IMR-90 (cell line): ENCODE results near the gene ERP29. TPM values are rescaled to one million over a fixed set of nuclear protein-coding genes. Genes with fewer than 3 reads are reported as not detected.

Experiments
- ATAC-seq: fragments of 200-7000 bp; cut with Tn5 transposase; 2 replicates; pipeline ENCODE4 v1.9.1; 2020; ENCODE audit warnings: low read depth, mild to moderate bottlenecking, moderate library complexity
- BruUV-seq: library from RNA; stranded (reverse); fragments of 400-500 nt; replicated peaks from 2 replicates; lab custom pipeline; 2021; lab: Mats Ljungman, UMichigan
- CTCF ChIA-PET: fragments of 300-600 bp; formaldehyde crosslinking; extraction: SDS; loops from one replicate; lab custom pipeline; 2021; ENCODE audit warnings: antibody characterized with exemption; lab: Yijun Ruan, JAX
- POLR2A ChIA-PET: fragments of 300-600 bp; sonication (Branson Sonifier 250); formaldehyde crosslinking; loops from one replicate; lab custom pipeline; 2022; ENCODE audit warnings: antibody characterized with exemption; ENCODE audit not compliant: unreplicated experiment; lab: Charles Lee
- DNase-seq: peaks from one replicate; pipeline ENCODE4 v3.0.0; 2013
- H2AFZ ChIP-seq: replicated peaks from 2 replicates; pipeline ENCODE3; 2013; ENCODE audit warnings: low read length, mild to moderate bottlenecking; ENCODE audit not compliant: poor library complexity
- H2AK5ac ChIP-seq: 2 replicates; pipeline ENCODE4 v1.6.1; 2013; ENCODE audit warnings: low read depth, low read length, inconsistent platforms
- H2AK9ac ChIP-seq: replicated peaks from 2 replicates; pipeline ENCODE3; 2013; ENCODE audit warnings: mild to moderate bottlenecking, low read depth, low read length, moderate library complexity; ENCODE audit not compliant: poor library complexity
- H2BK120ac ChIP-seq: 2 replicates; pipeline ENCODE4 v1.6.1; 2013; ENCODE audit warnings: low read depth, low read length, inconsistent platforms
- H2BK15ac ChIP-seq: 3 replicates; pipeline ENCODE4 v1.6.1; 2013; ENCODE audit warnings: low read depth, low read length, inconsistent platforms
- H2BK20ac ChIP-seq: 2 replicates; pipeline ENCODE4 v1.6.1; 2013; ENCODE audit warnings: low read depth, mild to moderate bottlenecking, inconsistent platforms, low read length, moderate library complexity
- H2BK5ac ChIP-seq: 2 replicates; pipeline ENCODE4 v1.6.1; 2013; ENCODE audit warnings: mild to moderate bottlenecking, low read depth, low read length, inconsistent platforms; ENCODE audit not compliant: poor library complexity, severe bottlenecking
- H3K14ac ChIP-seq: replicated peaks from 2 replicates; pipeline ENCODE4 v1.6.1; 2013; ENCODE audit warnings: low read depth, low read length, inconsistent platforms
- H3K18ac ChIP-seq: 2 replicates; pipeline ENCODE4 v1.6.1; 2013; ENCODE audit warnings: low read depth, low read length, control low read depth
- H3K23ac ChIP-seq: 2 replicates; pipeline ENCODE4 v1.6.1; 2013; ENCODE audit warnings: low read depth, low read length, inconsistent platforms
- H3K27ac ChIP-seq: 2 replicates; pipeline ENCODE4 v1.5.1; 2013; ENCODE audit warnings: mild to moderate bottlenecking, control low read depth, low read length; ENCODE audit not compliant: insufficient read depth
- H3K27me3 ChIP-seq: 2 replicates; pipeline ENCODE4 v1.6.1; 2013; ENCODE audit warnings: low read length; ENCODE audit not compliant: control insufficient read depth, insufficient read depth
- H3K36me3 ChIP-seq: 2 replicates; pipeline ENCODE4 v1.6.1; 2013; ENCODE audit warnings: low read length, mixed read lengths; ENCODE audit not compliant: control insufficient read depth, insufficient read depth
- H3K4ac ChIP-seq: 2 replicates; pipeline ENCODE4 v1.6.1; 2013; ENCODE audit warnings: low read depth, low read length, inconsistent platforms
- H3K4me1 ChIP-seq: 2 replicates; pipeline ENCODE4 v1.6.1; 2013; ENCODE audit warnings: low read length, mixed read lengths; ENCODE audit not compliant: control insufficient read depth, insufficient read depth
- H3K4me2 ChIP-seq: 2 replicates; pipeline ENCODE4 v1.6.1; 2013; ENCODE audit warnings: low read depth, mild to moderate bottlenecking, control low read depth, low read length, moderate library complexity
- H3K4me3 ChIP-seq: 2 replicates; pipeline ENCODE4 v1.5.1; 2013; ENCODE audit warnings: low read depth, mild to moderate bottlenecking, control low read depth, low read length, moderate library complexity; ENCODE audit not compliant: insufficient read depth
- H3K56ac ChIP-seq: 2 replicates; pipeline ENCODE4 v1.6.1; 2013; ENCODE audit warnings: low read length, inconsistent platforms; ENCODE audit not compliant: insufficient read depth; ENCODE audit errors: extremely low read depth
- H3K79me1 ChIP-seq, 2 experiments: 2 replicates each; pipeline ENCODE4 v1.6.1; 2013; ENCODE audit warnings: low read length in 2 of 2, inconsistent platforms in 1 of 2, low read depth in 1 of 2
- H3K9ac ChIP-seq: 2 replicates; pipeline ENCODE4 v1.6.1; 2013; ENCODE audit warnings: low read depth, low read length, control low read depth
- H3K9me1 ChIP-seq: 2 replicates; pipeline ENCODE4 v1.6.1; 2013; ENCODE audit warnings: low read length, inconsistent platforms; ENCODE audit not compliant: insufficient read depth
- H3K9me3 ChIP-seq: 2 replicates; pipeline ENCODE4 v1.6.1; 2013; ENCODE audit warnings: low read length; ENCODE audit not compliant: control insufficient read depth, insufficient read depth
- H4K20me1 ChIP-seq: 2 replicates; pipeline ENCODE4 v1.6.1; 2013; ENCODE audit warnings: low read length, inconsistent platforms; ENCODE audit not compliant: insufficient read depth
- H4K5ac ChIP-seq: 2 replicates; pipeline ENCODE4 v1.6.1; 2013; ENCODE audit warnings: mild to moderate bottlenecking, low read depth, low read length, control low read depth
- H4K8ac ChIP-seq, 2 experiments: 2 replicates each; pipeline ENCODE4 v1.6.1; 2013; ENCODE audit warnings: low read depth in 2 of 2, low read length in 2 of 2, control low read depth in 1 of 2, inconsistent platforms in 1 of 2
- H4K91ac ChIP-seq: 2 replicates; pipeline ENCODE4 v1.6.1; 2013; ENCODE audit warnings: low read depth, low read length, inconsistent platforms; ENCODE audit not compliant: insufficient read depth
- BHLHE40 ChIP-seq: fragments of 150-350 bp; IDR thresholded peaks from 2 replicates; pipeline ENCODE4 v1.6.1; 2016; ENCODE audit warnings: mild to moderate bottlenecking, low read depth, low read length
- CEBPB ChIP-seq: IDR thresholded peaks from 2 replicates; pipeline ENCODE4 v1.6.1; 2012; ENCODE audit warnings: low read depth, low read length, improper control_type of control experiment
- CHD1 ChIP-seq: IDR thresholded peaks from 2 replicates; pipeline ENCODE4 v1.6.1; 2012; ENCODE audit warnings: low read depth, low read length, improper control_type of control experiment
- ELK1 ChIP-seq: fragments of 150-350 bp; IDR thresholded peaks from 2 replicates; pipeline ENCODE4 v1.6.1; 2016; ENCODE audit warnings: low read depth, mild to moderate bottlenecking, low read length, moderate library complexity, borderline replicate concordance
- FOS ChIP-seq: fragments of 150-350 bp; IDR thresholded peaks from 2 replicates; pipeline ENCODE4 v1.6.1; 2016; ENCODE audit warnings: low read depth, low read length
- MAFK ChIP-seq: IDR thresholded peaks from 2 replicates; pipeline ENCODE4 v1.6.1; 2012; ENCODE audit warnings: low read depth, low read length, improper control_type of control experiment
- MAZ ChIP-seq: IDR thresholded peaks from 2 replicates; pipeline ENCODE4 v1.6.1; 2012; ENCODE audit warnings: low read depth, mild to moderate bottlenecking, low read length, improper control_type of control experiment, moderate library complexity, borderline replicate concordance
- MXI1 ChIP-seq: IDR thresholded peaks from 2 replicates; pipeline ENCODE4 v1.6.1; 2012; ENCODE audit warnings: low read depth, mild to moderate bottlenecking, low read length, moderate library complexity, borderline replicate concordance
- NFE2L2 ChIP-seq: fragments of 150-350 bp; IDR thresholded peaks from 2 replicates; pipeline ENCODE4 v1.6.1; 2016; ENCODE audit warnings: low read depth, mild to moderate bottlenecking, low read length
- POLR2A ChIP-seq: IDR thresholded peaks from 2 replicates; pipeline ENCODE4 v1.6.1; 2012; ENCODE audit warnings: mild to moderate bottlenecking, low read depth, low read length
- RAD21 ChIP-seq: IDR thresholded peaks from 2 replicates; pipeline ENCODE4 v1.6.1; 2012; ENCODE audit warnings: low read length, improper control_type of control experiment
- RCOR1 ChIP-seq: IDR thresholded peaks from 2 replicates; pipeline ENCODE4 v1.6.1; 2012; ENCODE audit warnings: mild to moderate bottlenecking, low read length, improper control_type of control experiment; ENCODE audit not compliant: insufficient replicate concordance
- SMC3 ChIP-seq: fragments of 150-350 bp; IDR thresholded peaks from 2 replicates; pipeline ENCODE4 v1.6.1; 2016; ENCODE audit warnings: low read depth, mild to moderate bottlenecking, antibody characterized with exemption, low read length, moderate library complexity
- WGBS, 2 experiments: methylation state at CpG; one replicate each; pipeline versions ENCODE4 v1.1.5 to v1.1.7; 2013; ENCODE audit warnings: missing lambda C conversion rate in 2 of 2; ENCODE audit not compliant: insufficient read length in 1 of 2; ENCODE audit errors: extremely low coverage in 2 of 2; 5-methylcytosine and 5-hydroxymethylcytosine counted together
- dilution Hi-C: fragments of 300-500 bp; cut with HindIII; formaldehyde crosslinking; loops from one replicate; pipeline ENCODE4 v1.14.3; 2018; ENCODE audit warnings: low sequenced_read_pairs; ENCODE audit not compliant: unreplicated experiment
- in situ Hi-C: fragments of 300-500 bp; cut with MboI; formaldehyde crosslinking; loops from 3 replicates; pipeline ENCODE4 v1.14.3; 2019; ENCODE audit warnings: low sequenced_read_pairs, inconsistent platforms, mixed read lengths
- intact Hi-C: fragments of 100-400 bp; cut with micrococcal nuclease; formaldehyde crosslinking; loops from 2 replicates; pipeline ENCODE4 v1.10.0; 2022
- polyA plus RNA-seq, 3 experiments: library from polyadenylated mRNA; depleted of rRNA; stranded (reverse); fragments of >200 nt; gene quantifications; 2 replicates each; pipeline ENCODE4 v1.2.3, GENCODE V29; 2012; ENCODE audit warnings: low replicate concordance in 1 of 3
- total RNA-seq: library from RNA; depleted of rRNA; stranded (reverse); fragments of >200 nt; gene quantifications from 2 replicates; pipeline ENCODE4 v1.2.3, GENCODE V29; 2012
- TF ChIP-seq, protein P1 (sequence below): conservative IDR thresholded peaks from 2 replicates; pipeline ENCODE4 v1.5.1; 2012; ENCODE audit warnings: mild to moderate bottlenecking, low read depth, low read length, improper control_type of control experiment
- TF ChIP-seq, protein P2 (sequence below): fragments of 150-350 bp; IDR thresholded peaks from 2 replicates; pipeline ENCODE4 v1.6.1; 2017; ENCODE audit warnings: mild to moderate bottlenecking, antibody characterized with exemption, low read length, low read depth

ERP29 gene
- total and polyA plus RNA-seq, 2 of the 4 experiments (the other 2 are of a cell fraction), result 30.3 to 98.8 TPM

DNA sequence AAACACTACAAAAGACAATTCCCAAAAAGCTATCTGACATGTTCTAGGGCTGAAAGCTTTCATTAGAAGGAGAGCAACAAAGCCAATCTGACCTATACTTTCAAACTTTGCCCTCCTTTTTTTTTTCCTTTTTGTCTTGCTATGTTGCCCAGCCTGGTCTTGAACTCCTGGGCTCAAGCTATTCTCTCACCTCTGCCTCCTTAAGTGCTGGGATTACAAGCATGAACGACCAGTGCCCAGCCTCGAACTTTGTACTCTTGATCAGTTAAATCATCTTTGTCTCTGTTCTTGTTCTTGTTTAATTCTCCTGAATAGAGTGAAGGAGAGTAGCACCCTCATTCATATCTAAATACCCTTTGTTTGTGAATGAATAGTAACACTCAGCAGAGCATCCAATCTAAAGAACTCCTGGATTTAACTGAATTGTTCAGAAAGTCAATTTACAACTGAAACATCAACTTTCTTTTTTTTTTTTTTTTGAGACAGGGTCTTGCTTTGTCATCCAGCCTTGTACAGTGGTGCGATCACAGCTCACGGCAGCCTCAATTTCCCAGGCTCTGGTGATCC is 22.1 kb downstream of the ERP29 start:
- CTCF ChIA-PET, result interaction anchor here (0.7 kb wide), 1 partner anchor 163 kb away, joined by 3 read pairs; no protein-coding TSS in a partner anchor

More for the DNA sequence above, 22.1 kb downstream of the ERP29 start:
- H3K9ac ChIP-seq, result no peak overlapping the region
- no peak overlapping the region for H2BK15ac ChIP-seq
- intact Hi-C loops, result loop anchor here (5.0 kb wide), 1 partner anchor 47 kb away; no protein-coding TSS in a partner anchor
- WGBS, 2 experiments, result 100% methylated on average over 2 of the region's 4 CpGs; no CpG with 5 or more reads in 1 of the 2 experiments
- BruUV-seq, result no TSS peak
- H4K20me1 ChIP-seq, result peaks cover 3% of the 10 kb centered on the region; the same call in 1 of the 2 replicates
- no peak overlapping the region for H3K27ac ChIP-seq
- H3K36me3 ChIP-seq, result peaks cover 36% of the 10 kb centered on the region
- H3K56ac ChIP-seq, result no peak overlapping the region
- no peak overlapping the region for H4K91ac ChIP-seq
- no peak overlapping the region for H2BK5ac ChIP-seq
- dilution Hi-C loops, result no loop called here
- H3K27me3 ChIP-seq, result no peaks in the 10 kb centered on the region
- no peak overlapping the region for H3K23ac ChIP-seq
- no peak overlapping the region for H4K8ac ChIP-seq
- TF ChIP-seq POLR2A (no peak), RAD21 (no peak), CHD1 (no peak), NFE2L2 (no peak), ELK1 (no peak), SMC3 (no peak), MAFK (no peak), CEBPB (no peak), MXI1 (no peak), MAZ (no peak), FOS (no peak), RCOR1 (no peak), BHLHE40 (no peak)
- TF ChIP-seq, protein P1, sequence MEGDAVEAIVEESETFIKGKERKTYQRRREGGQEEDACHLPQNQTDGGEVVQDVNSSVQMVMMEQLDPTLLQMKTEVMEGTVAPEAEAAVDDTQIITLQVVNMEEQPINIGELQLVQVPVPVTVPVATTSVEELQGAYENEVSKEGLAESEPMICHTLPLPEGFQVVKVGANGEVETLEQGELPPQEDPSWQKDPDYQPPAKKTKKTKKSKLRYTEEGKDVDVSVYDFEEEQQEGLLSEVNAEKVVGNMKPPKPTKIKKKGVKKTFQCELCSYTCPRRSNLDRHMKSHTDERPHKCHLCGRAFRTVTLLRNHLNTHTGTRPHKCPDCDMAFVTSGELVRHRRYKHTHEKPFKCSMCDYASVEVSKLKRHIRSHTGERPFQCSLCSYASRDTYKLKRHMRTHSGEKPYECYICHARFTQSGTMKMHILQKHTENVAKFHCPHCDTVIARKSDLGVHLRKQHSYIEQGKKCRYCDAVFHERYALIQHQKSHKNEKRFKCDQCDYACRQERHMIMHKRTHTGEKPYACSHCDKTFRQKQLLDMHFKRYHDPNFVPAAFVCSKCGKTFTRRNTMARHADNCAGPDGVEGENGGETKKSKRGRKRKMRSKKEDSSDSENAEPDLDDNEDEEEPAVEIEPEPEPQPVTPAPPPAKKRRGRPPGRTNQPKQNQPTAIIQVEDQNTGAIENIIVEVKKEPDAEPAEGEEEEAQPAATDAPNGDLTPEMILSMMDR, result no peak
- TF ChIP-seq, protein P2, sequence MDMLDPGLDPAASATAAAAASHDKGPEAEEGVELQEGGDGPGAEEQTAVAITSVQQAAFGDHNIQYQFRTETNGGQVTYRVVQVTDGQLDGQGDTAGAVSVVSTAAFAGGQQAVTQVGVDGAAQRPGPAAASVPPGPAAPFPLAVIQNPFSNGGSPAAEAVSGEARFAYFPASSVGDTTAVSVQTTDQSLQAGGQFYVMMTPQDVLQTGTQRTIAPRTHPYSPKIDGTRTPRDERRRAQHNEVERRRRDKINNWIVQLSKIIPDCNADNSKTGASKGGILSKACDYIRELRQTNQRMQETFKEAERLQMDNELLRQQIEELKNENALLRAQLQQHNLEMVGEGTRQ, result no peak
- H3K9me3 ChIP-seq, result no peaks in the 10 kb centered on the region
- H3K9me1 ChIP-seq, result no peaks in the 10 kb centered on the region
- H4K5ac ChIP-seq, result no peak overlapping the region
- H3K4me3 ChIP-seq, result no peak overlapping the region
- H3K14ac ChIP-seq, result no peak overlapping the region
- no peak for ATAC-seq
- no peak overlapping the region for H2BK20ac ChIP-seq
- H3K4me1 ChIP-seq, result 0 out of 2 replicates have a peak, but pooled peaks cover 2% of the 10 kb centered on the region
- peaks cover 5 to 11% of the 10 kb centered on the region in 2 experiments; a peak in 3 of 4 replicates for H3K79me1 ChIP-seq
- H2BK120ac ChIP-seq, result no peak overlapping the region
- no peak for DNase-seq
- POLR2A ChIA-PET, result no interaction called here
- no peak overlapping the region for H2AK5ac ChIP-seq
- no peak overlapping the region for H3K4me2 ChIP-seq
- no peak overlapping the region for H2AFZ ChIP-seq
- in situ Hi-C loops, result no loop called here
- no peak overlapping the region for H2AK9ac ChIP-seq
- H3K18ac ChIP-seq, result no peak overlapping the region
- H3K4ac ChIP-seq, result no peak overlapping the region
